HG03460 (cell line): ENCODE results near the gene ITGAX.
A peak's percentile ranks its signal among the peaks of the same experiment; 100 is the strongest.
"Not testable (repeated sequence)": the region's sequence is repeated elsewhere in the genome, so short reads cannot be mapped to it uniquely, and the experiment has no call there.

ENCODE experiments used
- ATAC-seq: cut with Tn5 transposase; IDR thresholded peaks from one replicate; pipeline ENCODE4 v1.9.1; 2021; ENCODE audit not compliant: unreplicated experiment

The ITGAX gene

GRCh38 chr16:31354394-31355291 is at the start of gene ITGAX:
TSS of gene ITGAX (plus strand) at chr16:31355176. CDS start at chr16:31355255, 79 bp downstream.
- peak; percentile 61 for ATAC-seq

DNA sequence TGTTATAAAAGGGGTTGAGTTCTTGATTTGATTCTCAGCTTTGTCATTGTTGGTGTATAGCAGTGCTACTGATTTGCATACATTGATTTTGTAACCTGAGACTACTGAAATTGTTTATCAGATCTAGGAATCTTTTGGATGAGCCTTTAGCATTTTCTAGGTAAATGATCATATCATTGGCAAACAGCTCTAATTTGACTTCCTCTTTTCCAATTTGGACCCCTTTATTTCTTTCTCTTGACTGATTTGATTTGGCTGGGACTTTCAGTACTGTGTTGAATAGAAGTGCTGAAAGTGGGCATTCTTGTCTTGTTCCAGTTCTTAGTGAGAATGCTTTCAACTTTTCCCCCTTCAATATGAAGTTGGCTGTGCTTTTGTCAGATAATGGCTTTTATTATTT is 49.8 kb upstream of the ITGAX start:
- ATAC-seq = no peak

GRCh38 chr16:31308381-31308780 is 46.6 kb upstream of the ITGAX start:
- not testable (repeated sequence) for ATAC-seq

GRCh38 chr16:31322500-31322899 is 32.5 kb upstream of the ITGAX start:
- no peak for ATAC-seq

- no peak for ATAC-seq
These were observed 30.9 kb upstream of the ITGAX start for GRCh38 chr16:31323959-31324629.

DNA sequence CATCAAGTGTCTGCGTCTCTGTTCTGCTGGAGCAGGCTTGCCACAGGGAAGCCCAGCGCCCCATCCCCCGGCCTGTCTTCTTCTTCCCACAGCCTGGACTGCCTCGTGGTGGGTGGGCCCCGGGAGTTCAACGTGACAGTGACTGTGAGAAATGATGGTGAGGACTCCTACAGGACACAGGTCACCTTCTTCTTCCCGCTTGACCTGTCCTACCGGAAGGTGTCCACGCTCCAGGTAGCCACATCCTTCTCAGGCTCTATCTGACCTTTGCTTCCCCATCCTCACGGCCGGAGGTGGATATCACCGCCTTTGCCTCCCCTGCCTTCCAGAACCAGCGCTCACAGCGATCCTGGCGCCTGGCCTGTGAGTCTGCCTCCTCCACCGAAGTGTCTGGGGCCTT is 29.8 kb upstream of the ITGAX start:
- no peak for ATAC-seq

- no peak for ATAC-seq
These were observed 27.2 kb upstream of the ITGAX start for GRCh38 chr16:31327646-31328225.

DNA sequence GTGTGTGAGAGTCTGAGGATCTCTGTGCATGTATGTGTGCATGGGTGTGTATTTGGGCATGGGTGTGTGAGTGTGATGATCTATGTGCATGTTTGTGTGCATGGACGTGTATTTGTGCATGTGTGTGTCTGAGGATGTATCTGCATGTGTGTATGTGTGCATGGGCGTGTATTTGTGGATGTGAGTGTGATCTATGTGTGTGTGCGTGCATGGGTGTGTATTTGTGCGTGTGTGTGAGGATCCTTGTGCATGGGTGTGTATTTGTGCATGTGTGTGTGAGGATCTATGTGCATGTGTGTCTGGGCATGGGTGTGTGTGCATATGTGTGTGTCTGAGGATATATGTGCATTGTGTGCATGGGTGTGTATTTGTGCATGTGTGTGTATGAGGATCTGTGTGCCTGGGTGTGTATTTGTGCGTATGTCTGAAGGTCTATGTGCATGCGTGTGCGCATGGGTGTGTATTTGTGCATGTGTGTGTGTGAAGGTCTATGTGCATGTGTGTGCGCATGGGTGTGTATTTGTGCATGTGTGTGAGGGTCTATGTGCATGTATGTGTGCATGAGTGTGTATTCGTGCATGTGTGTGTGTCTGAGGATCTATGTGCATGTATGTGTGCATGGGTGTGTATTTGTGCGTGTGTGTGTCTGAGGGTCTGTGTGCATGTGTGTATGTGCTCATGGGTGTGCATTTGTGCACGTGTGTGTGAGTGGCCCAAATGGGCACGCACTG is 26.5 kb upstream of the ITGAX start:
- no peak for ATAC-seq

- no peak for ATAC-seq
These were observed 25.1 kb upstream of the ITGAX start for GRCh38 chr16:31329671-31330552.

DNA sequence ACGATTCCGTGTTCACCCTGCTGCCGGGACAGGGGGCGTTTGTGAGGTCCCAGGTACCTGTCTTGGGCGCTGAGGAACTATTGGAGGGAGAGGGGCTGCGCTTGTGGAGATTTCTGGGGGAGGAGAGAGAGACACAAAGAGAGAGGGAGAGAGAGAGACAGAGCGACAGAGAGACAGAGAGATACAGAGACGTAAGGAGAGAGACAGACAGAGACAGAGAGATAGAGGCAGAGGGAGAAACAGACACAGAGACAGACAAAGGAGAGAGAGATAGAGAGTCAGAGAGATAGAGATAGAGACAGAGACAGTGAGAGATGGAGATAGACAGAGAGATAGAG is 24.5 kb upstream of the ITGAX start:
- ATAC-seq = no peak

GRCh38 chr16:31331141-31331764 is 23.7 kb upstream of the ITGAX start:
- ATAC-seq = no peak

DNA sequence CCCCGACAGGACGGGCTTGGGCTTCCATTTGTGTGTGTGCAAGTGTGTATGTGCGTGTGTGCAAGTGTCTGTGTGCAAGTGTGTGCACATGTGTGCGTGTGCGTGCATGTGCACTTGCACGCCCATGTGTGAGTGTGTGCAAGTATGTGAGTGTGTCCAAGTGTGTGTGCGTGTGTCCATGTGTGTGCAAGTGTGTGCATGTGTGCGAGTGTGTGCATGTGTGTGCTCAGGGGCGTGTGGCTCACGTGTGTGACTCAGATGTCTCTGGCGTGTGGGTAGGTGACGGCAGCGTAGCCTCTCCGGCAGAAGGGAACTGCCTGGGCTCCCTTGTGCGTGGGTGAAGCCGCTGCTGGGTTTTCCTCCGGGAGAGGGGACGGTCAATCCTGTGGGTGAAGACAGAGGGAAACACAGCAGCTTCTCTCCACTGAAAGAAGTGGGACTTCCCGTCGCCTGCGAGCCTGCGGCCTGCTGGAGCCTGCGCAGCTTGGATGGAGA is 23.1 kb upstream of the ITGAX start:
- no peak for ATAC-seq

DNA sequence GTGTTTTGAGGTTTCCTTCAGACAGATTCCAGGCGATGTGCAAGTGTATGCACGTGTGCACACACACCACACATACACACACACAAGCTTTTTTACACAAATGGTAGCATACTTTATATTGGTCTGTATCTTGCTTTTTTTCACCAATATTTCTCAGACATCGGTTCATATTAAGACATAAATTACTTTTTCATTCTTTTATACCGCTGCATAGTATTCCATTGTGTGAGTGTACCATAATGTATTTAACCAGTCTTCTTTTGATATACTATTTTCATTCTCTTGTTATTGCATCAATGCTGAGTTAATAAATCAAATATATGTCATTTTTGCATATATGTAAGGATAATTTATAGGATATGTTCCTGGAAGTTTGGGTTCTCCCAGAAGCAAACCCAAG is 22.4 kb upstream of the ITGAX start:
- ATAC-seq = no peak

GRCh38 chr16:31333686-31334649 is 21.0 kb upstream of the ITGAX start:
- ATAC-seq = no peak

DNA sequence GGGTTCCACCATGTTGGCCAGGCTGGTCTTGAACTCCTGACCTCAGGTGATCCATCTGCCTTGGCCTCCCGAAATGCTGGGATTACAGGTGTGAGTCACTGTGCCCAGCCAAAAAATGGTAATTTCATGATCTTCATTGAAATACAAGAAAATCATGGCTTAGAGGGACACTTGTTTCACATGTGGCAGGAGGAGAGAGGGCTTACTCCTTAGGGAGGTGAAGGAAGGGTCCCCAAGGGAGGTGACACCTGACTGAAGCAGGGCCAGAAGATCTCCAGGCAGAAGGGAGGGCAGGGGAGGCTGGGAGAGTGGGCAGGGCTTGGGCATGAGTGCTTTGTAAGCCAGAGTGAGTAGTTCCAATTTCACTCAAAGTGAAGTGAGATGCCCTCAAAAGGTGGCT is 20.0 kb upstream of the ITGAX start:
- ATAC-seq = no peak

GRCh38 chr16:31335431-31335830 is 19.5 kb upstream of the ITGAX start:
- no peak for ATAC-seq

- ATAC-seq = not testable (repeated sequence)
These were observed 16.8 kb upstream of the ITGAX start for GRCh38 chr16:31338166-31338685.

- peak; percentile 81 for ATAC-seq
These were observed 10.3 kb upstream of the ITGAX start for GRCh38 chr16:31344712-31345111.
